IMR-90 (cell line): Measurements from ENCODE around the gene SYCP2. TPM values are rescaled to one million over a fixed set of nuclear protein-coding genes. Genes with fewer than 3 reads are reported as not detected.

ENCODE experiments used
- ATAC-seq: fragments of 200-7000 bp; cut with Tn5 transposase; 2 replicates; pipeline ENCODE4 v1.9.1; 2020; ENCODE audit warnings: low read depth, mild to moderate bottlenecking, moderate library complexity
- BruUV-seq: library from RNA; stranded (reverse); fragments of 400-500 nt; replicated peaks from 2 replicates; lab custom pipeline; 2021; lab: Mats Ljungman, UMichigan
- CTCF ChIA-PET: fragments of 300-600 bp; formaldehyde crosslinking; extraction: SDS; loops from one replicate; lab custom pipeline; 2021; ENCODE audit warnings: antibody characterized with exemption; lab: Yijun Ruan, JAX
- POLR2A ChIA-PET: fragments of 300-600 bp; sonication (Branson Sonifier 250); formaldehyde crosslinking; loops from one replicate; lab custom pipeline; 2022; ENCODE audit warnings: antibody characterized with exemption; ENCODE audit not compliant: unreplicated experiment; lab: Charles Lee
- DNase-seq: peaks from one replicate; pipeline ENCODE4 v3.0.0; 2013
- H2AFZ ChIP-seq: replicated peaks from 2 replicates; pipeline ENCODE3; 2013; ENCODE audit warnings: low read length, mild to moderate bottlenecking; ENCODE audit not compliant: poor library complexity
- H2AK5ac ChIP-seq: 2 replicates; pipeline ENCODE4 v1.6.1; 2013; ENCODE audit warnings: low read depth, low read length, inconsistent platforms
- H2AK9ac ChIP-seq: replicated peaks from 2 replicates; pipeline ENCODE3; 2013; ENCODE audit warnings: mild to moderate bottlenecking, low read depth, low read length, moderate library complexity; ENCODE audit not compliant: poor library complexity
- H2BK120ac ChIP-seq: 2 replicates; pipeline ENCODE4 v1.6.1; 2013; ENCODE audit warnings: low read depth, low read length, inconsistent platforms
- H2BK15ac ChIP-seq: 3 replicates; pipeline ENCODE4 v1.6.1; 2013; ENCODE audit warnings: low read depth, low read length, inconsistent platforms
- H2BK20ac ChIP-seq: 2 replicates; pipeline ENCODE4 v1.6.1; 2013; ENCODE audit warnings: low read depth, mild to moderate bottlenecking, inconsistent platforms, low read length, moderate library complexity
- H2BK5ac ChIP-seq: 2 replicates; pipeline ENCODE4 v1.6.1; 2013; ENCODE audit warnings: mild to moderate bottlenecking, low read depth, low read length, inconsistent platforms; ENCODE audit not compliant: poor library complexity, severe bottlenecking
- H3K14ac ChIP-seq: replicated peaks from 2 replicates; pipeline ENCODE4 v1.6.1; 2013; ENCODE audit warnings: low read depth, low read length, inconsistent platforms
- H3K18ac ChIP-seq: 2 replicates; pipeline ENCODE4 v1.6.1; 2013; ENCODE audit warnings: low read depth, low read length, control low read depth
- H3K23ac ChIP-seq: 2 replicates; pipeline ENCODE4 v1.6.1; 2013; ENCODE audit warnings: low read depth, low read length, inconsistent platforms
- H3K27ac ChIP-seq: 2 replicates; pipeline ENCODE4 v1.5.1; 2013; ENCODE audit warnings: mild to moderate bottlenecking, control low read depth, low read length; ENCODE audit not compliant: insufficient read depth
- H3K27me3 ChIP-seq: 2 replicates; pipeline ENCODE4 v1.6.1; 2013; ENCODE audit warnings: low read length; ENCODE audit not compliant: control insufficient read depth, insufficient read depth
- H3K36me3 ChIP-seq: 2 replicates; pipeline ENCODE4 v1.6.1; 2013; ENCODE audit warnings: low read length, mixed read lengths; ENCODE audit not compliant: control insufficient read depth, insufficient read depth
- H3K4ac ChIP-seq: 2 replicates; pipeline ENCODE4 v1.6.1; 2013; ENCODE audit warnings: low read depth, low read length, inconsistent platforms
- H3K4me1 ChIP-seq: 2 replicates; pipeline ENCODE4 v1.6.1; 2013; ENCODE audit warnings: low read length, mixed read lengths; ENCODE audit not compliant: control insufficient read depth, insufficient read depth
- H3K4me2 ChIP-seq: 2 replicates; pipeline ENCODE4 v1.6.1; 2013; ENCODE audit warnings: low read depth, mild to moderate bottlenecking, control low read depth, low read length, moderate library complexity
- H3K4me3 ChIP-seq: 2 replicates; pipeline ENCODE4 v1.5.1; 2013; ENCODE audit warnings: low read depth, mild to moderate bottlenecking, control low read depth, low read length, moderate library complexity; ENCODE audit not compliant: insufficient read depth
- H3K56ac ChIP-seq: 2 replicates; pipeline ENCODE4 v1.6.1; 2013; ENCODE audit warnings: low read length, inconsistent platforms; ENCODE audit not compliant: insufficient read depth; ENCODE audit errors: extremely low read depth
- H3K79me1 ChIP-seq, 2 experiments: 2 replicates each; pipeline ENCODE4 v1.6.1; 2013; ENCODE audit warnings: low read length in 2 of 2, inconsistent platforms in 1 of 2, low read depth in 1 of 2
- H3K9ac ChIP-seq: 2 replicates; pipeline ENCODE4 v1.6.1; 2013; ENCODE audit warnings: low read depth, low read length, control low read depth
- H3K9me1 ChIP-seq: 2 replicates; pipeline ENCODE4 v1.6.1; 2013; ENCODE audit warnings: low read length, inconsistent platforms; ENCODE audit not compliant: insufficient read depth
- H3K9me3 ChIP-seq: 2 replicates; pipeline ENCODE4 v1.6.1; 2013; ENCODE audit warnings: low read length; ENCODE audit not compliant: control insufficient read depth, insufficient read depth
- H4K20me1 ChIP-seq: 2 replicates; pipeline ENCODE4 v1.6.1; 2013; ENCODE audit warnings: low read length, inconsistent platforms; ENCODE audit not compliant: insufficient read depth
- H4K5ac ChIP-seq: 2 replicates; pipeline ENCODE4 v1.6.1; 2013; ENCODE audit warnings: mild to moderate bottlenecking, low read depth, low read length, control low read depth
- H4K8ac ChIP-seq, 2 experiments: 2 replicates each; pipeline ENCODE4 v1.6.1; 2013; ENCODE audit warnings: low read depth in 2 of 2, low read length in 2 of 2, control low read depth in 1 of 2, inconsistent platforms in 1 of 2
- H4K91ac ChIP-seq: 2 replicates; pipeline ENCODE4 v1.6.1; 2013; ENCODE audit warnings: low read depth, low read length, inconsistent platforms; ENCODE audit not compliant: insufficient read depth
- BHLHE40 ChIP-seq: fragments of 150-350 bp; IDR thresholded peaks from 2 replicates; pipeline ENCODE4 v1.6.1; 2016; ENCODE audit warnings: mild to moderate bottlenecking, low read depth, low read length
- CEBPB ChIP-seq: IDR thresholded peaks from 2 replicates; pipeline ENCODE4 v1.6.1; 2012; ENCODE audit warnings: low read depth, low read length, improper control_type of control experiment
- CTCF ChIP-seq: conservative IDR thresholded peaks from 2 replicates; pipeline ENCODE4 v1.5.1; 2012; ENCODE audit warnings: mild to moderate bottlenecking, low read depth, low read length, improper control_type of control experiment
- ELK1 ChIP-seq: fragments of 150-350 bp; IDR thresholded peaks from 2 replicates; pipeline ENCODE4 v1.6.1; 2016; ENCODE audit warnings: low read depth, mild to moderate bottlenecking, low read length, moderate library complexity, borderline replicate concordance
- FOS ChIP-seq: fragments of 150-350 bp; IDR thresholded peaks from 2 replicates; pipeline ENCODE4 v1.6.1; 2016; ENCODE audit warnings: low read depth, low read length
- MAFK ChIP-seq: IDR thresholded peaks from 2 replicates; pipeline ENCODE4 v1.6.1; 2012; ENCODE audit warnings: low read depth, low read length, improper control_type of control experiment
- MAZ ChIP-seq: IDR thresholded peaks from 2 replicates; pipeline ENCODE4 v1.6.1; 2012; ENCODE audit warnings: low read depth, mild to moderate bottlenecking, low read length, improper control_type of control experiment, moderate library complexity, borderline replicate concordance
- MXI1 ChIP-seq: IDR thresholded peaks from 2 replicates; pipeline ENCODE4 v1.6.1; 2012; ENCODE audit warnings: low read depth, mild to moderate bottlenecking, low read length, moderate library complexity, borderline replicate concordance
- NFE2L2 ChIP-seq: fragments of 150-350 bp; IDR thresholded peaks from 2 replicates; pipeline ENCODE4 v1.6.1; 2016; ENCODE audit warnings: low read depth, mild to moderate bottlenecking, low read length
- POLR2A ChIP-seq: IDR thresholded peaks from 2 replicates; pipeline ENCODE4 v1.6.1; 2012; ENCODE audit warnings: mild to moderate bottlenecking, low read depth, low read length
- RAD21 ChIP-seq: IDR thresholded peaks from 2 replicates; pipeline ENCODE4 v1.6.1; 2012; ENCODE audit warnings: low read length, improper control_type of control experiment
- RCOR1 ChIP-seq: IDR thresholded peaks from 2 replicates; pipeline ENCODE4 v1.6.1; 2012; ENCODE audit warnings: mild to moderate bottlenecking, low read length, improper control_type of control experiment; ENCODE audit not compliant: insufficient replicate concordance
- SMC3 ChIP-seq: fragments of 150-350 bp; IDR thresholded peaks from 2 replicates; pipeline ENCODE4 v1.6.1; 2016; ENCODE audit warnings: low read depth, mild to moderate bottlenecking, antibody characterized with exemption, low read length, moderate library complexity
- WGBS, 2 experiments: methylation state at CpG; one replicate each; pipeline versions ENCODE4 v1.1.5 to v1.1.7; 2013; ENCODE audit warnings: missing lambda C conversion rate in 2 of 2; ENCODE audit not compliant: insufficient read length in 1 of 2; ENCODE audit errors: extremely low coverage in 2 of 2; 5-methylcytosine and 5-hydroxymethylcytosine counted together
- dilution Hi-C: fragments of 300-500 bp; cut with HindIII; formaldehyde crosslinking; loops from one replicate; pipeline ENCODE4 v1.14.3; 2018; ENCODE audit warnings: low sequenced_read_pairs; ENCODE audit not compliant: unreplicated experiment
- in situ Hi-C: fragments of 300-500 bp; cut with MboI; formaldehyde crosslinking; loops from 3 replicates; pipeline ENCODE4 v1.14.3; 2019; ENCODE audit warnings: low sequenced_read_pairs, inconsistent platforms, mixed read lengths
- intact Hi-C: fragments of 100-400 bp; cut with micrococcal nuclease; formaldehyde crosslinking; loops from 2 replicates; pipeline ENCODE4 v1.10.0; 2022
- polyA plus RNA-seq, 3 experiments: library from polyadenylated mRNA; depleted of rRNA; stranded (reverse); fragments of >200 nt; gene quantifications; 2 replicates each; pipeline ENCODE4 v1.2.3, GENCODE V29; 2012; ENCODE audit warnings: low replicate concordance in 1 of 3
- total RNA-seq: library from RNA; depleted of rRNA; stranded (reverse); fragments of >200 nt; gene quantifications from 2 replicates; pipeline ENCODE4 v1.2.3, GENCODE V29; 2012

The SYCP2 gene
- total and polyA plus RNA-seq, 2 of the 4 experiments (the other 2 are of a cell fraction), result 0.18 to 0.31 TPM

DNA sequence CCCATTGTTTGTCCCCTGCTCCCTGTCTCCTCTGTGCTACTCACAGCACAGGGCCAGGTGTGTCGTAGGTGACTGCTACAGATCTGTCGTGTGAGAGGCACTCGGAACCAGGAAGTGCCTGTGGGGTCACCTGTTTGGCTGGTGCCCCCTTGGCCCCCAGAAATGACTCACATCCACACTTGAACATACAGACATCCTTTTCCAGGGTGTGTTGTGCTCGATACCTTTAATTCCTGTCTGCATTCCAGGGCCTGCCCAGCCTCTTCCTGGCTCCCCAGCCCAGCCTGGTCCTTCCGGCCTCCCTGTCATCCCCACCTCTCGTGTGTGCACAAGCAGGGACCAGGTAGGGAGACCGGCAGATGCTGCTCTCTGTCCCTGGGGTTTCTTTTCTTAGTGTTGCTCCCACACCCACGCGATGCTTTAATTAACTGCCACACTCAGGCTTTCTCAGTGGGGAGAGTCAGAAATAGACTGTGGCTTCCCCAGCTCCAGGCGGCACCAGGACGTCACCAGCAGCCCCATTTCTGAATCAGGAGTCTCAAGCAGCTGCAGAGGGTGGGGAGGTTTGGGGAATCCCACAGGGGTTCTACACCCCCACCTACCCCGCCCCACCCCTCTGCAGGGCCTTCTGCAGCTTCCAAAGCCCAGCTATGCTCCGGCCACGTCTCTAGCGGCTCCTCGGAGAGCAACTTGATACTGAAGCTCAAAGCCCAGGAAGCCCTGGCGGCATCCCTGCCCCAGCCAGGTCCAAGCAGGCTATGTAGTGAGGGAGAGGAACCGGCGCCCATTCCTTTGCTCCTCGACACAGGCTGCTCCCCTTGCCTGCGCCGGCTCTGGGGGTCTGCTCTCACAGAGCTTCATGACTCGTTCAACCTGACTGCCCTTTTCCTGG is 102.2 kb downstream of the SYCP2 start:
- ChIA-PET POLR2A (no interaction called here), CTCF (interaction anchor here (1.1 kb wide), 1 partner anchor 19 kb away, joined by 3 read pairs; no protein-coding TSS in a partner anchor)
- H3K18ac ChIP-seq, result no peak overlapping the region
- H3K56ac ChIP-seq, result no peak overlapping the region
- H3K14ac ChIP-seq, result no peak overlapping the region
- H3K36me3 ChIP-seq, result no peaks in the 10 kb centered on the region
- no peak overlapping the region for H3K4me2 ChIP-seq
- no peak overlapping the region for H2AK5ac ChIP-seq
- H2AK9ac ChIP-seq, result peak overlapping the region; percentile 70
- TF ChIP-seq MAZ (no peak), MAFK (no peak), MXI1 (no peak), RCOR1 (no peak), POLR2A (no peak), ELK1 (no peak), BHLHE40 (no peak), FOS (no peak), NFE2L2 (no peak), RAD21 (no peak), SMC3 (no peak), CEBPB (no peak), CTCF (no peak)
- WGBS, 2 experiments, result 73% methylated on average over 2 of the region's 23 CpGs; no CpG with 5 or more reads in 1 of the 2 experiments
- H4K20me1 ChIP-seq, result no peaks in the 10 kb centered on the region
- ATAC-seq (no peak), DNase-seq (no peak)
- no peak overlapping the region for H2BK5ac ChIP-seq
- H3K4ac ChIP-seq, result no peak overlapping the region
- no peak overlapping the region for H4K5ac ChIP-seq
- H3K27ac ChIP-seq, result no peak overlapping the region
- H3K23ac ChIP-seq, result no peak overlapping the region
- H3K9me3 ChIP-seq, result peaks cover 3% of the 10 kb centered on the region; the same call in 1 of the 2 replicates
- no peak overlapping the region for H2AFZ ChIP-seq
- no peak overlapping the region for H2BK15ac ChIP-seq
- no peaks in the 10 kb centered on the region; the same call in 1 of the 2 replicates for H3K27me3 ChIP-seq
- dilution Hi-C loops, result no loop called here
- in situ Hi-C loops, result no loop called here
- no peak overlapping the region for H4K91ac ChIP-seq
- H3K79me1 ChIP-seq, result no peaks in the 10 kb centered on the region
- no peak overlapping the region for H4K8ac ChIP-seq
- BruUV-seq, result no TSS peak
- no peak overlapping the region for H3K9ac ChIP-seq
- no peak overlapping the region for H3K4me3 ChIP-seq
- H2BK120ac ChIP-seq, result no peak overlapping the region
- intact Hi-C loops, result no loop called here
- no peak overlapping the region for H2BK20ac ChIP-seq
- H3K4me1 ChIP-seq, result no peaks in the 10 kb centered on the region
- no peaks in the 10 kb centered on the region for H3K9me1 ChIP-seq
